HEK293 (cell line): ENCODE results near the gene SAMD4B.
A peak's percentile ranks its signal among the peaks of the same experiment; 100 is the strongest.

ENCODE experiments used
- GFI1B ChIP-seq: fragments of 450-650 bp; formaldehyde crosslinking; IDR thresholded peaks from 2 replicates; pipeline ENCODE4 v1.5.1; 2016; ENCODE audit warnings: missing biosample characterization, missing genetic modification characterization
- HOXA7 ChIP-seq: sonication (generic); formaldehyde crosslinking; IDR thresholded peaks from 2 replicates; pipeline ENCODE4 v1.8.1; 2022; ENCODE audit warnings: missing genetic modification reagents, borderline replicate concordance
- IKZF3 ChIP-seq: fragments of 450-650 bp; IDR thresholded peaks from 2 replicates; pipeline ENCODE4 v1.5.0; 2018; ENCODE audit warnings: missing biosample characterization, mild to moderate bottlenecking, missing genetic modification characterization, moderate library complexity
- KLF1 ChIP-seq: fragments of 450-650 bp; formaldehyde crosslinking; IDR thresholded peaks from 2 replicates; pipeline ENCODE4 v1.5.1; 2016; ENCODE audit warnings: missing biosample characterization, missing genetic modification characterization
- KLF9 ChIP-seq: fragments of 450-650 bp; formaldehyde crosslinking; IDR thresholded peaks from 2 replicates; pipeline ENCODE4 v1.5.1; 2016; ENCODE audit warnings: missing biosample characterization, missing genetic modification characterization, low read depth
- MEIS1 ChIP-seq: sonication (generic); formaldehyde crosslinking; IDR thresholded peaks from 2 replicates; pipeline ENCODE4 v1.8.1; 2022; ENCODE audit warnings: missing genetic modification reagents, mild to moderate bottlenecking, borderline replicate concordance
- SP3 ChIP-seq: fragments of 450-650 bp; formaldehyde crosslinking; IDR thresholded peaks from 2 replicates; pipeline ENCODE4 v1.5.1; 2016; ENCODE audit warnings: missing biosample characterization, missing genetic modification characterization
- ZEB2 ChIP-seq: fragments of 450-650 bp; formaldehyde crosslinking; IDR thresholded peaks from 2 replicates; pipeline ENCODE4 v1.5.1; 2016; ENCODE audit warnings: missing biosample characterization, missing genetic modification characterization
- ZFHX2 ChIP-seq: fragments of 450-650 bp; formaldehyde crosslinking; conservative IDR thresholded peaks from 2 replicates; pipeline ENCODE4 v1.5.1; 2016; ENCODE audit warnings: missing biosample characterization, missing genetic modification characterization
- ZFP69B ChIP-seq: fragments of 450-650 bp; formaldehyde crosslinking; IDR thresholded peaks from 2 replicates; pipeline ENCODE4 v1.5.1; 2016; ENCODE audit warnings: missing biosample characterization, missing genetic modification characterization
- ZIC2 ChIP-seq: fragments of 450-650 bp; formaldehyde crosslinking; IDR thresholded peaks from 2 replicates; pipeline ENCODE4 v1.5.1; 2016; ENCODE audit warnings: missing biosample characterization, missing genetic modification characterization
- ZNF112 ChIP-seq: fragments of 450-650 bp; formaldehyde crosslinking; IDR thresholded peaks from 2 replicates; pipeline ENCODE4 v1.5.0; 2017; ENCODE audit warnings: missing biosample characterization, missing genetic modification characterization
- ZNF169 ChIP-seq: fragments of 450-650 bp; formaldehyde crosslinking; IDR thresholded peaks from 2 replicates; pipeline ENCODE4 v1.5.1; 2016; ENCODE audit warnings: missing biosample characterization, missing genetic modification characterization
- ZNF24 ChIP-seq: fragments of 450-650 bp; formaldehyde crosslinking; IDR thresholded peaks from 2 replicates; pipeline ENCODE4 v1.5.1; 2016; ENCODE audit warnings: missing biosample characterization, missing genetic modification characterization
- ZNF341 ChIP-seq: fragments of 450-650 bp; formaldehyde crosslinking; IDR thresholded peaks from 2 replicates; pipeline ENCODE4; 2016; ENCODE audit warnings: low read depth, missing biosample characterization, missing genetic modification characterization
- ZNF366 ChIP-seq: fragments of 450-650 bp; formaldehyde crosslinking; conservative IDR thresholded peaks from 2 replicates; pipeline ENCODE4 v1.5.1; 2016; ENCODE audit warnings: missing biosample characterization, missing genetic modification characterization
- ZNF501 ChIP-seq: fragments of 450-650 bp; formaldehyde crosslinking; IDR thresholded peaks from 2 replicates; pipeline ENCODE4 v1.5.1; 2016; ENCODE audit warnings: missing biosample characterization, missing genetic modification characterization
- ZNF521 ChIP-seq: fragments of 450-650 bp; formaldehyde crosslinking; IDR thresholded peaks from 2 replicates; pipeline ENCODE4 v1.5.1; 2017; ENCODE audit warnings: missing biosample characterization, mild to moderate bottlenecking, missing genetic modification characterization
- ZNF600 ChIP-seq: fragments of 450-650 bp; formaldehyde crosslinking; IDR thresholded peaks from 2 replicates; pipeline ENCODE4 v1.5.1; 2016; ENCODE audit warnings: missing biosample characterization, missing genetic modification characterization
- ZNF629 ChIP-seq: fragments of 450-650 bp; formaldehyde crosslinking; IDR thresholded peaks from 2 replicates; pipeline ENCODE4 v1.5.1; 2017; ENCODE audit warnings: missing biosample characterization, missing genetic modification characterization
- ZNF660 ChIP-seq: fragments of 450-650 bp; IDR thresholded peaks from 2 replicates; pipeline ENCODE4 v1.5.1; 2018; ENCODE audit warnings: missing biosample characterization, mild to moderate bottlenecking, missing genetic modification characterization
- ZNF692 ChIP-seq: fragments of 450-650 bp; formaldehyde crosslinking; IDR thresholded peaks from 2 replicates; pipeline ENCODE4 v1.5.1; 2016; ENCODE audit warnings: missing biosample characterization, missing genetic modification characterization
- ZSCAN4 ChIP-seq: fragments of 450-650 bp; formaldehyde crosslinking; IDR thresholded peaks from 2 replicates; pipeline ENCODE4 v1.5.1; 2017; ENCODE audit warnings: missing biosample characterization, missing genetic modification characterization
- ZXDB ChIP-seq: fragments of 450-650 bp; formaldehyde crosslinking; IDR thresholded peaks from 2 replicates; pipeline ENCODE4 v1.5.1; 2016; ENCODE audit warnings: missing biosample characterization, missing genetic modification characterization
- TF ChIP-seq, protein P1 (sequence below): fragments of 450-650 bp; formaldehyde crosslinking; IDR thresholded peaks from 2 replicates; pipeline ENCODE4 v1.5.1; 2016; ENCODE audit warnings: missing biosample characterization, missing genetic modification characterization, low read depth
- TF ChIP-seq, protein P2 (sequence below): fragments of 450-650 bp; formaldehyde crosslinking; IDR thresholded peaks from 2 replicates; pipeline ENCODE4 v1.5.1; 2016; ENCODE audit warnings: missing biosample characterization, missing genetic modification characterization
- TF ChIP-seq, protein P3 (sequence below): fragments of 450-650 bp; formaldehyde crosslinking; IDR thresholded peaks from 2 replicates; pipeline ENCODE4 v1.5.1; 2017; ENCODE audit warnings: missing biosample characterization, missing genetic modification characterization
- TF ChIP-seq, protein P4 (sequence below): fragments of 450-650 bp; formaldehyde crosslinking; IDR thresholded peaks from 2 replicates; pipeline ENCODE4 v1.5.1; 2017; ENCODE audit warnings: missing biosample characterization, missing genetic modification characterization

The SAMD4B gene

GRCh38 chr19:39397360-39398296 is 55.4 kb downstream of the SAMD4B start (continued):
- peak; percentile 55 for TF ChIP-seq ZFHX2
- peak; percentile 46 for TF ChIP-seq KLF1
- TF ChIP-seq ZNF629 (tag by site-specific recombination), result peak; percentile 63
- peak; percentile 42; the same call in 1 of the 2 replicates for TF ChIP-seq SP3 (tag by site-specific recombination)
- no peak for TF ChIP-seq MEIS1
- peak; percentile 30 for TF ChIP-seq KLF9 (tag by site-specific recombination)
- peak; percentile 75 for TF ChIP-seq ZFP69B (tag by site-specific recombination)
- TF ChIP-seq, protein P1, sequence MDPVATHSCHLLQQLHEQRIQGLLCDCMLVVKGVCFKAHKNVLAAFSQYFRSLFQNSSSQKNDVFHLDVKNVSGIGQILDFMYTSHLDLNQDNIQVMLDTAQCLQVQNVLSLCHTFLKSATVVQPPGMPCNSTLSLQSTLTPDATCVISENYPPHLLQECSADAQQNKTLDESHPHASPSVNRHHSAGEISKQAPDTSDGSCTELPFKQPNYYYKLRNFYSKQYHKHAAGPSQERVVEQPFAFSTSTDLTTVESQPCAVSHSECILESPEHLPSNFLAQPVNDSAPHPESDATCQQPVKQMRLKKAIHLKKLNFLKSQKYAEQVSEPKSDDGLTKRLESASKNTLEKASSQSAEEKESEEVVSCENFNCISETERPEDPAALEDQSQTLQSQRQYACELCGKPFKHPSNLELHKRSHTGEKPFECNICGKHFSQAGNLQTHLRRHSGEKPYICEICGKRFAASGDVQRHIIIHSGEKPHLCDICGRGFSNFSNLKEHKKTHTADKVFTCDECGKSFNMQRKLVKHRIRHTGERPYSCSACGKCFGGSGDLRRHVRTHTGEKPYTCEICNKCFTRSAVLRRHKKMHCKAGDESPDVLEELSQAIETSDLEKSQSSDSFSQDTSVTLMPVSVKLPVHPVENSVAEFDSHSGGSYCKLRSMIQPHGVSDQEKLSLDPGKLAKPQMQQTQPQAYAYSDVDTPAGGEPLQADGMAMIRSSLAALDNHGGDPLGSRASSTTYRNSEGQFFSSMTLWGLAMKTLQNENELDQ, result no peak
- peak; percentile 91; the same call in 1 of the 2 replicates for TF ChIP-seq ZNF501 (tag by site-specific recombination)
- TF ChIP-seq ZNF24, result peak; percentile 66; the same call in 1 of the 2 replicates
- TF ChIP-seq ZSCAN4 (tag by site-specific recombination), result peak; percentile 57
- peak; percentile 95 for TF ChIP-seq ZIC2 (tag by site-specific recombination)
- TF ChIP-seq ZEB2 (tag by site-specific recombination), result peak; percentile 78
- TF ChIP-seq ZNF660 (tag by site-specific recombination), result peak; percentile 86
- peak; percentile 74 for TF ChIP-seq IKZF3 (tag by site-specific recombination)
- no peak; the same call in 1 of the 2 replicates for TF ChIP-seq GFI1B (tag by site-specific recombination)
- peak; percentile 88 for TF ChIP-seq ZNF692 (tag by site-specific recombination)
- peak; percentile 95 for TF ChIP-seq ZNF600
- TF ChIP-seq, protein P2, sequence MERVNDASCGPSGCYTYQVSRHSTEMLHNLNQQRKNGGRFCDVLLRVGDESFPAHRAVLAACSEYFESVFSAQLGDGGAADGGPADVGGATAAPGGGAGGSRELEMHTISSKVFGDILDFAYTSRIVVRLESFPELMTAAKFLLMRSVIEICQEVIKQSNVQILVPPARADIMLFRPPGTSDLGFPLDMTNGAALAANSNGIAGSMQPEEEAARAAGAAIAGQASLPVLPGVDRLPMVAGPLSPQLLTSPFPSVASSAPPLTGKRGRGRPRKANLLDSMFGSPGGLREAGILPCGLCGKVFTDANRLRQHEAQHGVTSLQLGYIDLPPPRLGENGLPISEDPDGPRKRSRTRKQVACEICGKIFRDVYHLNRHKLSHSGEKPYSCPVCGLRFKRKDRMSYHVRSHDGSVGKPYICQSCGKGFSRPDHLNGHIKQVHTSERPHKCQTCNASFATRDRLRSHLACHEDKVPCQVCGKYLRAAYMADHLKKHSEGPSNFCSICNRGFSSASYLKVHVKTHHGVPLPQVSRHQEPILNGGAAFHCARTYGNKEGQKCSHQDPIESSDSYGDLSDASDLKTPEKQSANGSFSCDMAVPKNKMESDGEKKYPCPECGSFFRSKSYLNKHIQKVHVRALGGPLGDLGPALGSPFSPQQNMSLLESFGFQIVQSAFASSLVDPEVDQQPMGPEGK (tag by site-specific recombination), result peak; percentile 95
- peak; percentile 66; the same call in 1 of the 2 replicates for TF ChIP-seq ZNF366 (tag by site-specific recombination)
- peak; percentile 98 for TF ChIP-seq ZXDB (tag by site-specific recombination)
- TF ChIP-seq, protein P3, sequence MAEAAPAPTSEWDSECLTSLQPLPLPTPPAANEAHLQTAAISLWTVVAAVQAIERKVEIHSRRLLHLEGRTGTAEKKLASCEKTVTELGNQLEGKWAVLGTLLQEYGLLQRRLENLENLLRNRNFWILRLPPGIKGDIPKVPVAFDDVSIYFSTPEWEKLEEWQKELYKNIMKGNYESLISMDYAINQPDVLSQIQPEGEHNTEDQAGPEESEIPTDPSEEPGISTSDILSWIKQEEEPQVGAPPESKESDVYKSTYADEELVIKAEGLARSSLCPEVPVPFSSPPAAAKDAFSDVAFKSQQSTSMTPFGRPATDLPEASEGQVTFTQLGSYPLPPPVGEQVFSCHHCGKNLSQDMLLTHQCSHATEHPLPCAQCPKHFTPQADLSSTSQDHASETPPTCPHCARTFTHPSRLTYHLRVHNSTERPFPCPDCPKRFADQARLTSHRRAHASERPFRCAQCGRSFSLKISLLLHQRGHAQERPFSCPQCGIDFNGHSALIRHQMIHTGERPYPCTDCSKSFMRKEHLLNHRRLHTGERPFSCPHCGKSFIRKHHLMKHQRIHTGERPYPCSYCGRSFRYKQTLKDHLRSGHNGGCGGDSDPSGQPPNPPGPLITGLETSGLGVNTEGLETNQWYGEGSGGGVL (tag by site-specific recombination), result peak; percentile 52
- TF ChIP-seq ZNF341 (tag by site-specific recombination), result peak; percentile 93
- no peak for TF ChIP-seq HOXA7 (CRISPR knock-in tag)
- 0 out of 2 replicates have a peak, but pooled peaks have one; percentile 34 for TF ChIP-seq ZNF521 (tag by site-specific recombination)
- TF ChIP-seq, protein P4, sequence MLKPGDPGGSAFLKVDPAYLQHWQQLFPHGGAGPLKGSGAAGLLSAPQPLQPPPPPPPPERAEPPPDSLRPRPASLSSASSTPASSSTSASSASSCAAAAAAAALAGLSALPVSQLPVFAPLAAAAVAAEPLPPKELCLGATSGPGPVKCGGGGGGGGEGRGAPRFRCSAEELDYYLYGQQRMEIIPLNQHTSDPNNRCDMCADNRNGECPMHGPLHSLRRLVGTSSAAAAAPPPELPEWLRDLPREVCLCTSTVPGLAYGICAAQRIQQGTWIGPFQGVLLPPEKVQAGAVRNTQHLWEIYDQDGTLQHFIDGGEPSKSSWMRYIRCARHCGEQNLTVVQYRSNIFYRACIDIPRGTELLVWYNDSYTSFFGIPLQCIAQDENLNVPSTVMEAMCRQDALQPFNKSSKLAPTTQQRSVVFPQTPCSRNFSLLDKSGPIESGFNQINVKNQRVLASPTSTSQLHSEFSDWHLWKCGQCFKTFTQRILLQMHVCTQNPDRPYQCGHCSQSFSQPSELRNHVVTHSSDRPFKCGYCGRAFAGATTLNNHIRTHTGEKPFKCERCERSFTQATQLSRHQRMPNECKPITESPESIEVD (tag by site-specific recombination), result no peak
- TF ChIP-seq ZNF112, result no peak
- no peak for TF ChIP-seq ZNF169 (tag by site-specific recombination)
